ENCODE results near the gene PAX2.

The PAX2 gene

DNA sequence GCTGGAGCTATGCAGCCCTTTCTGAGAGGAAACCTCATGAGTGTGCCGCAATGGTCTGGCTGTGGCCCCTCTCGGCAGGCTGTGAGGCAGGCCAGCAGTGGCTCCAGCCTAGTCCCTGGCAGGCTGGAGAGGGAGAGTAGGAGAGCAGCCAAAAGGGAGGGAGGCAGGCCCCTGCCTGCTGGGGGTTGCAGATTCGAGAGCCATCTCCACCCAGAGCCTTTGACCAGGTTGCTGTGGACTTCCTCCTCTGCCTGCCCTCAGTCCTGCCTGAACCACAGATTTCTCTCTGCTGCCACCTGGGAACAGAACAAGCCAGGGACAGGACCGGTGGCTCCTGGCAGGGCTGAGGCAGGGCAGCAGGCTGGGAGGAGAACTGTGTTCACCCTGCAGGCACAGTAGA lies 13.9 kb downstream of the PAX2 start:
- no peak overlapping the region for H3K4me3 ChIP-seq (ENCODE audit: low read depth, low read length)
- no peak for DNase-seq (ENCODE audit: low read depth, low spot score)
- TF ChIP-seq CTCF (IDR thresholded peaks at IDR 0.05; ENCODE audit: low read depth, low read length) = no peak
- in situ Hi-C loops (cut with HindIII; ENCODE audit: low sequenced_read_pairs) = no loop called here

- DNase-seq (ENCODE audit: low read depth, low spot score) = no peak
- no peak for TF ChIP-seq CTCF (IDR thresholded peaks at IDR 0.05; ENCODE audit: low read depth, low read length)
- H3K4me3 ChIP-seq (ENCODE audit: low read depth, low read length) = no peak overlapping the region
- in situ Hi-C loops (cut with HindIII; ENCODE audit: low sequenced_read_pairs) = no loop called here
Observed at GRCh38 chr10:100760726-100761125, 15.3 kb downstream of the PAX2 start.

DNA sequence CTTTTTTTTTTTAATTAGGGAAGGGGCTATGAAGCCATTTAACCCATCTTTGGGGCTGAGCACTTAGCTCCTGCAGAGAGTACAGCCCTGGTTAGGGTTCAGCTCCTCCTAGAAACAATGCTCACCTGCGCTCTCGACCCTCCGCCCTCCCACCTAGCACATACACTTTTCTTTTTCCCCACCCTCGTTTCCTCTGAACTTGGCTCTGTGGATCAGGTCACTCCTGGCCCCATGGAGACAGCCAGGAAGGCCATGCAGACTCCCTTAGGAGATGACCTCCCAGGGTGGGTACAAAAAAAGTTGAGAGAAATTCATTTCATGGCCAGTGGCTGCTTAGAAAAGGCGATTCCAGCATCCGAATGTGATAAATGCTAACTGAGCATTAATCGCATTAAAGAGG lies 15.8 kb downstream of the PAX2 start:
- no peak for TF ChIP-seq CTCF (IDR thresholded peaks at IDR 0.05; ENCODE audit: low read depth, low read length)
- no peak overlapping the region for H3K4me3 ChIP-seq (ENCODE audit: low read depth, low read length)
- in situ Hi-C loops (cut with HindIII; ENCODE audit: low sequenced_read_pairs) = no loop called here
- DNase-seq (ENCODE audit: low read depth, low spot score) = no peak

DNA sequence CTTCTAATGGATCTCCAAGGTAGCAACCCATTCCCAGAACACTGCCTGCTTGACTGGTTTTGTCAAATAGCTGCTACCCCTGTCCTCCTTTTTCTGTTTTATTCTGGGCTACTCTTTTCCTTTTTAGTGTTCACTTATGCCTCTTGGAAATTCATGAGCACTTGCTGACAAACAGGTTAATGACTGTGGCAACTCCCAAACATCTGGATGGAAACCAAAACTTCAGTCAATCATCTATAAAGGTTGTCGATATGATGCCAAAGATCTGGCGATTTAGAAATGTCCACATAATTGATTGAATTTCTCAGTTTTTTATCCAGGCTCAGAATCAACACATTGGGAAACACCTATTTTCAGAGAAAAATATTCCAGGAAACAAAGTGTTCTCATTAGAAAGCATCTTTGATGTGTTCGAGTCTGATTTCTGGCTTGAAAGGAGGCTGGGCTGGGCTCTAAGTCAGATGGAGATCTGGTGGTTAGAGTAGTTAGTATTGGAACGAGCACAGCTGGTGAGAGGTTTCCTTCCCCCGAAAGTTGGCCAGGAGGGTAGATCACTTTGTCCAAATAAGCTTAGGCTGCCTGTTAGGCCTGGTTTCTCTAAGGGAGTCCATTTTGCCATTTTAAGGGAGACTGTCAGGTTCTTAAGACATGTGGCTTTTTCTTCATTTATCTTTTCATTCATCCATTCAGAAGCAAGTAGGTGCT lies 17.8 kb downstream of the PAX2 start:
- H3K4me3 ChIP-seq (ENCODE audit: low read depth, low read length) = no peak overlapping the region
- in situ Hi-C loops (cut with HindIII; ENCODE audit: low sequenced_read_pairs) = no loop called here
- no peak for TF ChIP-seq CTCF (IDR thresholded peaks at IDR 0.05; ENCODE audit: low read depth, low read length)
- DNase-seq (ENCODE audit: low read depth, low spot score) = no peak

- in situ Hi-C loops (cut with HindIII; ENCODE audit: low sequenced_read_pairs) = no loop called here
- TF ChIP-seq CTCF (IDR thresholded peaks at IDR 0.05; ENCODE audit: low read depth, low read length) = no peak
- no peak overlapping the region for H3K4me3 ChIP-seq (ENCODE audit: low read depth, low read length)
- DNase-seq (ENCODE audit: low read depth, low spot score) = no peak
Observed at GRCh38 chr10:100766693-100767421, 21.5 kb downstream of the PAX2 start.

- no peak for TF ChIP-seq CTCF (IDR thresholded peaks at IDR 0.05; ENCODE audit: low read depth, low read length)
- no peak overlapping the region for H3K4me3 ChIP-seq (ENCODE audit: low read depth, low read length)
- in situ Hi-C loops (cut with HindIII; ENCODE audit: low sequenced_read_pairs) = no loop called here
Observed at GRCh38 chr10:100767422-100767775, 22.0 kb downstream of the PAX2 start.

More at GRCh38 chr10:100767422-100767775, 22.0 kb downstream of the PAX2 start:
- DNase-seq (ENCODE audit: low read depth, low spot score) = no peak

All from astrocyte of the spinal cord (primary cell).